NT2/D1 (cell line): Measurements from ENCODE around the gene DYNLT5.

Experiments
- DNase-seq: peaks from one replicate; pipeline ENCODE4 v3.0.0-alpha.2; 2011; ENCODE audit warnings: low read depth, low spot score
- H3K27me3 ChIP-seq: 2 replicates; pipeline ENCODE4 v1.6.0; 2011; ENCODE audit warnings: mild to moderate bottlenecking; ENCODE audit not compliant: insufficient read length, insufficient read depth
- H3K36me3 ChIP-seq: 2 replicates; pipeline ENCODE4 v1.6.1; 2011; ENCODE audit warnings: mild to moderate bottlenecking, low read length, mixed read lengths; ENCODE audit not compliant: insufficient read depth, insufficient read length
- H3K4me1 ChIP-seq: 2 replicates; pipeline ENCODE4 v1.5.1; 2011; ENCODE audit not compliant: insufficient read depth, insufficient read length
- H3K4me3 ChIP-seq: 2 replicates; pipeline ENCODE4 v1.5.1; 2011; ENCODE audit warnings: low read depth; ENCODE audit not compliant: insufficient read length
- H3K9ac ChIP-seq: 2 replicates; pipeline ENCODE4 v1.6.0; 2011; ENCODE audit warnings: low read depth; ENCODE audit not compliant: insufficient read length
- H3K9me3 ChIP-seq: 2 replicates; pipeline ENCODE4 v1.5.1; 2011; ENCODE audit warnings: mild to moderate bottlenecking, low read length; ENCODE audit not compliant: insufficient read depth
- SUZ12 ChIP-seq: IDR thresholded peaks from 2 replicates; pipeline ENCODE4 v1.6.1; 2011; ENCODE audit not compliant: insufficient read length, insufficient read depth; ENCODE audit errors: extremely low read depth
- YY1 ChIP-seq: IDR thresholded peaks from 2 replicates; pipeline ENCODE4 v1.6.1; 2011; ENCODE audit not compliant: insufficient read length, insufficient read depth
- ZNF274 ChIP-seq: IDR thresholded peaks from 2 replicates; pipeline ENCODE4 v1.6.1; 2011; ENCODE audit warnings: mild to moderate bottlenecking, low read depth, low read length

The DYNLT5 gene

GRCh38 chr1:66751160-66751559, 1.1 kb upstream of the DYNLT5 start:
- Histone ChIP-seq H3K4me1 (no peaks in the 10 kb centered on the region), H3K9ac (no peak overlapping the region), H3K4me3 (no peak overlapping the region), H3K27me3 (peaks cover 22% of the 10 kb centered on the region), H3K36me3 (no peaks in the 10 kb centered on the region), H3K9me3 (no peaks in the 10 kb centered on the region)
- no peak for DNase-seq
- TF ChIP-seq SUZ12 (no peak), ZNF274 (no peak), YY1 (no peak)

- H3K4me3 ChIP-seq = peak overlapping the region; percentile 68
- H3K4me1 ChIP-seq = no peaks in the 10 kb centered on the region
- H3K27me3 ChIP-seq = peaks cover 22% of the 10 kb centered on the region
- no peaks in the 10 kb centered on the region for H3K36me3 ChIP-seq
- H3K9ac ChIP-seq = peak overlapping the region; percentile 77
- DNase-seq = no peak
- TF ChIP-seq ZNF274 = no peak
- TF ChIP-seq YY1 = no peak
- no peak for TF ChIP-seq SUZ12
- H3K9me3 ChIP-seq = no peaks in the 10 kb centered on the region
These were observed 562 bp downstream of the DYNLT5 start for GRCh38 chr1:66752671-66753371.

- no peak for TF ChIP-seq SUZ12
- no peak for TF ChIP-seq YY1
- no peak for TF ChIP-seq ZNF274
- Histone ChIP-seq H3K27me3 (peaks cover 5% of the 10 kb centered on the region), H3K9ac (no peak overlapping the region), H3K4me3 (no peak overlapping the region), H3K36me3 (no peaks in the 10 kb centered on the region), H3K4me1 (no peaks in the 10 kb centered on the region), H3K9me3 (no peaks in the 10 kb centered on the region)
- DNase-seq = no peak
These were observed 5.5 kb downstream of the DYNLT5 start for GRCh38 chr1:66757722-66758240.

- H3K27me3 ChIP-seq = no peaks in the 10 kb centered on the region
- no peaks in the 10 kb centered on the region for H3K4me1 ChIP-seq
- peaks cover 3% of the 10 kb centered on the region; the same call in 1 of the 2 replicates for H3K9me3 ChIP-seq
- H3K4me3 ChIP-seq = no peak overlapping the region
- DNase-seq = no peak
- TF ChIP-seq YY1 = no peak
- no peak for TF ChIP-seq SUZ12
- no peaks in the 10 kb centered on the region for H3K36me3 ChIP-seq
- no peak overlapping the region for H3K9ac ChIP-seq
These were observed 6.0 kb downstream of the DYNLT5 start for GRCh38 chr1:66758241-66758755.

GRCh38 chr1:66760506-66760905, 8.2 kb downstream of the DYNLT5 start:
- H3K4me3 ChIP-seq = no peak overlapping the region
- no peaks in the 10 kb centered on the region for H3K4me1 ChIP-seq
- no peaks in the 10 kb centered on the region for H3K36me3 ChIP-seq
- no peak for DNase-seq
- H3K27me3 ChIP-seq = no peaks in the 10 kb centered on the region
- peaks cover 5% of the 10 kb centered on the region; the same call in 1 of the 2 replicates for H3K9me3 ChIP-seq
- H3K9ac ChIP-seq = no peak overlapping the region
- TF ChIP-seq ZNF274 = no peak
- TF ChIP-seq SUZ12 = no peak
- TF ChIP-seq YY1 = no peak

GRCh38 chr1:66761221-66761620, 9.0 kb downstream of the DYNLT5 start:
- no peak overlapping the region for H3K4me3 ChIP-seq
- DNase-seq = no peak
- peaks cover 5% of the 10 kb centered on the region; the same call in 1 of the 2 replicates for H3K9me3 ChIP-seq
- TF ChIP-seq YY1 (no peak), SUZ12 (no peak), ZNF274 (no peak)
- no peaks in the 10 kb centered on the region for H3K4me1 ChIP-seq
- no peaks in the 10 kb centered on the region for H3K36me3 ChIP-seq
- no peak overlapping the region for H3K9ac ChIP-seq
- H3K27me3 ChIP-seq = no peaks in the 10 kb centered on the region

- no peaks in the 10 kb centered on the region for H3K27me3 ChIP-seq
- H3K4me1 ChIP-seq = no peaks in the 10 kb centered on the region
- H3K9me3 ChIP-seq = peaks cover 5% of the 10 kb centered on the region; the same call in 1 of the 2 replicates
- H3K36me3 ChIP-seq = no peaks in the 10 kb centered on the region
- no peak overlapping the region for H3K4me3 ChIP-seq
- H3K9ac ChIP-seq = no peak overlapping the region
- no peak for TF ChIP-seq YY1
- no peak for TF ChIP-seq ZNF274
- TF ChIP-seq SUZ12 = no peak
- peak; percentile 30 for DNase-seq
These were observed 12.8 kb downstream of the DYNLT5 start for GRCh38 chr1:66764994-66765578.
